Karpas-422 (cell line): Measurements from ENCODE around the gene CCDC83. TPM values are rescaled to one million over a fixed set of nuclear protein-coding genes. Genes with fewer than 3 reads are reported as not detected.
"Not testable (repeated sequence)": the region's sequence is repeated elsewhere in the genome, so short reads cannot be mapped to it uniquely, and the experiment has no call there.

Experiments used
- DNase-seq: peaks from one replicate; pipeline ENCODE4 v3.0.0-alpha.2; 2015
- H2AFZ ChIP-seq: fragments of 200-600 bp; sonication (generic); 2 replicates; pipeline ENCODE4 v1.6.1; 2014; ENCODE audit warnings: antibody characterized with exemption, low read length, mixed read lengths
- H3K27ac ChIP-seq: fragments of 200-600 bp; sonication (generic); 2 replicates; pipeline ENCODE4 v1.5.1; 2014; ENCODE audit warnings: mild to moderate bottlenecking, low read length, moderate library complexity
- H3K27me3 ChIP-seq: fragments of 200-600 bp; sonication (generic); 2 replicates; pipeline ENCODE4 v1.6.1; 2014; ENCODE audit warnings: low read length, mixed read lengths
- H3K36me3 ChIP-seq: fragments of 200-600 bp; sonication (generic); 2 replicates; pipeline ENCODE4 v1.6.1; 2014; ENCODE audit warnings: low read length, mixed read lengths; ENCODE audit not compliant: insufficient read depth
- H3K4me1 ChIP-seq: fragments of 200-600 bp; sonication (generic); 2 replicates; pipeline ENCODE4 v1.6.1; 2014; ENCODE audit warnings: mild to moderate bottlenecking, low read length, mixed read lengths
- H3K4me2 ChIP-seq: fragments of 200-600 bp; sonication (generic); 2 replicates; pipeline ENCODE4 v1.6.1; 2014; ENCODE audit warnings: low read length, low read depth, mild to moderate bottlenecking; ENCODE audit not compliant: poor library complexity, severe bottlenecking
- H3K4me3 ChIP-seq: fragments of 200-600 bp; sonication (generic); 2 replicates; pipeline ENCODE4 v1.5.1; 2014; ENCODE audit warnings: mild to moderate bottlenecking, antibody characterized with exemption, low read length, mixed read lengths
- H3K79me2 ChIP-seq: fragments of 200-600 bp; sonication (generic); 2 replicates; pipeline ENCODE4 v1.6.1; 2014; ENCODE audit warnings: mild to moderate bottlenecking, low read length, mixed read lengths
- H3K9ac ChIP-seq: fragments of 200-600 bp; sonication (generic); 2 replicates; pipeline ENCODE4 v1.6.0; 2014; ENCODE audit warnings: low read length
- H3K9me2 ChIP-seq: fragments of 200-600 bp; sonication (generic), shearing (Covaris generic); replicated peaks from 2 replicates; pipeline ENCODE4 v1.6.0; 2014; ENCODE audit warnings: mild to moderate bottlenecking, low read length, moderate library complexity; ENCODE audit not compliant: insufficient read depth
- H3K9me3 ChIP-seq: fragments of 300-700, 200-600 bp; sonication (generic); 2 replicates; pipeline ENCODE4 v1.6.1; 2014; ENCODE audit warnings: low read length, mixed read lengths
- H4K20me1 ChIP-seq: fragments of 200-600 bp; sonication (generic); 2 replicates; pipeline ENCODE4 v1.6.1; 2014; ENCODE audit warnings: mild to moderate bottlenecking, antibody characterized with exemption, low read length, low read depth; ENCODE audit not compliant: insufficient read depth
- total RNA-seq: library from RNA; depleted of rRNA; stranded (reverse); fragments of >200 nt; shearing (Covaris generic); gene quantifications from 2 replicates; pipeline ENCODE4 v1.2.3, GENCODE V29; 2014; ENCODE audit warnings: low replicate concordance

CCDC83 gene
- total RNA-seq, 1 experiment from 2014 or later: not detected

DNA sequence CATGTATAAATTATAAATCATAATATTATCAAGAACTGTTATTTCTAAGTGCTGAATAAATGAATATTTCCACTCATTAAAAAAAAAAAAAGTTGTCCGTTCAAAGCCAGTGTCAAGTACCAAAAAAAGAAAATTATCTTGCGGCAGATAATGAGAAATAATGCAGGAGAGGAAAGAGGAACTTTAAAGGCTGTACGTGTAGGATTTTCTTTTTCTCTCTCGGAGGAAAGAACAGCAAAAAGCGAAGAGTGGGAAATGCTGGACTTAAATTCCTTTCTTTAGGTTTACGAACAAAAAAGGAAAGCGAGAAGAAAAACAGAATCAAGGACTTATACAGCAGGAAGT is 999 bp upstream of the CCDC83 start:
- Histone ChIP-seq H3K4me1 (peaks cover 14% of the 10 kb centered on the region), H3K9ac (peak overlapping the region; percentile 68), H3K9me3 (no peaks in the 10 kb centered on the region), H3K27me3 (no peaks in the 10 kb centered on the region), H4K20me1 (no peaks in the 10 kb centered on the region), H3K4me3 (peak overlapping the region; percentile 70), H3K27ac (no peak overlapping the region), H3K4me2 (peak overlapping the region; percentile 94), H3K79me2 (no peaks in the 10 kb centered on the region), H3K36me3 (no peaks in the 10 kb centered on the region), H3K9me2 (no peaks in the 10 kb centered on the region), H2AFZ (peak overlapping the region; percentile 97)
- peak; percentile 51 for DNase-seq

DNA sequence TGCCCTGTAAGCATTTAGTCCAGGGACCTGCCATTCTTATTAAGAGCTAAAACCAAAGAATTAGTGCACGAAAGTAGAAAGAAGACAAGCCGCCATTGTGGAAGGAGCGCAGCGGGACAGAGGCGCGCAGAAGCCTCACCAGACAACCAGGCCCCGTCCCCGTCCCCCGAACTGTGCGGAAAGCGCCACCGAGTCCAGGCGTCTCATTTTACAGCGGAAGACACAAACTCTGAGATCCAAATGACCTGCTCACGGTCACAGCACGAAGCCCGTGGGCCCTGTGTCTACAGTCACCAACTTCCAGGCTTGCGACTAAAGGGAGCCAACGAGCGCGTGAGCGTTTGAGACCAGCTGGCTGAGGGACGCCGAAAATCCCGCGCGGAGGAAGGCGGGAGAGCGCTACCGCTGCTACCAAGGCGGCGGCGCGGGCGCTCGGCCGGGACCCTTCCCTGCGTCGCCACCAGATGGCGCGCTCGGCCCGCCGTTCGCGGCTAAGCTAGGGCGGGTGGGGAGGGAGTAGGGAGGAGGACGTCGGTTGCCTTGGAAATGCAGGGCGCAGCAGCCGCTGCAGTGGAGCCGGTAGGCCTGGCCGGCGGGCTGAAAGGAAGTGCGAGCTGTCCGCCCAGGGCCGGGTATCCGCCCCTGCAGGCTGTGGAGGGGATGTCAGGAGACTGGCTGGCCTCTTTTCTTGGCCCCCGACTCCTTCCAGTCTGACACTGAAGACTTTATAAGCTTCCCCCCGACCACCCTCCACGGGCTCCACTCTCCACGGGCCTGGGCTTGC is 434 bp upstream of the CCDC83 start:
- Histone ChIP-seq H3K4me2 (peak overlapping the region; percentile 94), H3K4me3 (peak overlapping the region; percentile 70), H3K9me2 (no peaks in the 10 kb centered on the region), H3K36me3 (no peaks in the 10 kb centered on the region), H2AFZ (peak overlapping the region; percentile 97), H3K27me3 (no peaks in the 10 kb centered on the region), H3K9ac (peak overlapping the region; percentile 68), H3K4me1 (peaks cover 14% of the 10 kb centered on the region), H3K27ac (no peak overlapping the region), H3K9me3 (no peaks in the 10 kb centered on the region), H4K20me1 (no peaks in the 10 kb centered on the region), H3K79me2 (no peaks in the 10 kb centered on the region)
- peak; percentile 98 for DNase-seq

DNA sequence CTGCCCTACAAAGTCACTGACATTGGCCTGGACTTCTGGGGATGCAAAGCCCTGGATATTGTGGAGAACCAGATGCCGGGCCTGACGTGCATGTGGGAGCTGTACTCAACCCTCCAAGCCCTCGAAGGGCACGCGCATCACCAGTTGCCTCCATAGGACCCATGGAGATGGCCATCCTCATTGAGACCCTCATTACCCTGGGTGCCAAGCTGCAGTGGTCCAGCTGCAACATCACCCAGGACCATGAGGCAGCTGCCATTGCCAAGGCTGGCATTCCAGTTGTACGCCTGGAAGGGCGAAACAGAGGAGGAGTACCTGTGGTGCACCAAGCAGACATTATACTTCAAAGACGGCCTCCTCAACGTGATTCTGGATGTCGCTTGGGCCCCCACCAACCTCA is 1.9 kb downstream of the CCDC83 start:
- Histone ChIP-seq H3K4me3 (no peak overlapping the region), H2AFZ (no peak overlapping the region), H3K9me2 (no peaks in the 10 kb centered on the region), H3K36me3 (no peaks in the 10 kb centered on the region), H3K27me3 (no peaks in the 10 kb centered on the region), H3K27ac (no peak overlapping the region), H3K9ac (no peak overlapping the region), H4K20me1 (no peaks in the 10 kb centered on the region), H3K4me1 (peaks cover 14% of the 10 kb centered on the region), H3K79me2 (no peaks in the 10 kb centered on the region), H3K4me2 (no peak overlapping the region), H3K9me3 (no peaks in the 10 kb centered on the region)
- DNase-seq: no peak

DNA sequence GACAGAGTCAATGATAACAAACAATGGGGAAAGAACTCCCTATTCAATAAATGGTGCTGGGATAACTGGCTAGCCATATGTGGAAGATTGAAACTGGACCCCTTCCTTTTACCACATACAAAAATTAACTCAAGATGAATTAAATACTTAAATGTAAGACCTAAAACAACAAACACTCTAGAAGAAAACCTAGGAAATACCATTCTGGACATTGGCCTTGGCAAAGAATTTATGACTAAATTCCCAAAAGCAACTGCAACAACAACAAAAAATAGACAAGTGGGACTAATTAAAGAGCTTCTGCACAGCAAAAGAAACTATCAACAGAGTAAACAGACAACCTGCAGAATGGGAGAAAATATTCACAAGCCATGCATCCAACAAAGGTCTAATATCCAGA is 4.4 kb downstream of the CCDC83 start:
- not testable (repeated sequence) for H3K4me2 ChIP-seq, H3K36me3 ChIP-seq

DNA sequence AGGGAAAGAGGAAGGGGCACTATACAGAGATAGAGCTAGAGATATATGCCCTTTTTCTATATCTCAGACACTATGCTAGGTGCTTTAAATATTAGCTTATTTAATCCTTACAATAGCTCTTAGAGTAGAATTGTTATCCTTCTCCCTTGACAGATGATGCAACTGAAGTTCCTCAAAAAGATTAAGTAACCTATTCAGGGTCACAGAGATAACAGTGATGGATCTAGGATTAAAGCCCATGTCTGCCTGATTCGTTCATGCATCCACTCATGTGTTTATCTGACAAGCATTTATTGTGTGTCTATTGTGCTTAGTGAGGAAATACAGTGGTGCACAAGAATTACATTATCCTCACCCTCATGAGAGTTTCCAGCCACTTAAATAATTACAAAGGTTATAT is 8.7 kb downstream of the CCDC83 start:
- no peak overlapping the region for H2AFZ ChIP-seq

More for the DNA sequence above, 4.4 kb downstream of the CCDC83 start:
- H3K27ac ChIP-seq, H3K79me2 ChIP-seq, DNase-seq, H3K27me3 ChIP-seq, H3K4me3 ChIP-seq, H3K4me1 ChIP-seq, H3K9ac ChIP-seq, H3K9me2 ChIP-seq, H3K9me3 ChIP-seq, H2AFZ ChIP-seq, H4K20me1 ChIP-seq: not testable (repeated sequence)

DNA sequence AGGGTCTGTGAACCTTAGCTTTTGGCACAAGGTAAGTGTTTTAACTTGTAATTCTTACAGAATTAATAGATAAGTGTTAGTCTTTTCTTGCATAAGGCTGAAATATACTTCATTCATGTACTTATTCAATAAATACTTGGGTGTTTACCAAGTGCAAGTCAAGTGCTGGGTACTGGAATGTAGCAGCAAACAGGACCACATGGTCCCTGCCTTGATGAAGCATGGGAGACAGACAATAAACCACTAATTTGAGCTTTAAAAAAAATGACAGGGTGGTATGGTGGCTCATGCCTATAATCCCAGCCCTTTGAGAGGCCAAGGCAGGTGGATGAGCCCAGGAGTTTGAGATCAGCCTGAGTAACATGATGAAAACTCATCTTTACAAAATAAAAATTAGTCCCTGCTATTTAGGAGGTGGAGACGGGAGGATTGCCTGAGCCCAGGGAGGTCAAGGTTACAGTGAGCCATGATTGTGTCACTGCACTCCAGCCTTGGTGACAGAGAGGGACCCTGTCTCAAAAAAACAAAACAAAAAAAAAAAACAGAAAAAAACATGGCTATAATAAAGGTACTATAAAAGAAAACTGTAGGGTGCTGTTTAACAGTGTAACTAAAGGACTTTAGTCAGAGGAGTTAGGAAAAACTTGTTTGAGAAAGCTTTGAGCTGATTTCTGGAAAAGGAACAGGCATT is 11.1 kb downstream of the CCDC83 start:
- Histone ChIP-seq H3K9me2 (no peaks in the 10 kb centered on the region), H4K20me1 (no peaks in the 10 kb centered on the region), H3K4me3 (no peak overlapping the region), H3K9me3 (no peaks in the 10 kb centered on the region), H3K79me2 (no peaks in the 10 kb centered on the region), H3K36me3 (no peaks in the 10 kb centered on the region), H2AFZ (no peak overlapping the region), H3K4me2 (no peak overlapping the region), H3K27me3 (no peaks in the 10 kb centered on the region), H3K27ac (no peak overlapping the region), H3K4me1 (peaks cover 14% of the 10 kb centered on the region), H3K9ac (no peak overlapping the region)
- DNase-seq: no peak

More for the DNA sequence above, 8.7 kb downstream of the CCDC83 start:
- no peaks in the 10 kb centered on the region for H3K36me3 ChIP-seq
- H3K4me2 ChIP-seq: no peak overlapping the region
- no peaks in the 10 kb centered on the region for H3K9me3 ChIP-seq
- no peaks in the 10 kb centered on the region for H3K79me2 ChIP-seq
- no peak overlapping the region for H3K27ac ChIP-seq
- DNase-seq: no peak
- H3K27me3 ChIP-seq: no peaks in the 10 kb centered on the region
- H4K20me1 ChIP-seq: no peaks in the 10 kb centered on the region
- H3K4me1 ChIP-seq: no peaks in the 10 kb centered on the region
- H3K9ac ChIP-seq: no peak overlapping the region
- H3K4me3 ChIP-seq: no peak overlapping the region
- no peaks in the 10 kb centered on the region for H3K9me2 ChIP-seq

DNA sequence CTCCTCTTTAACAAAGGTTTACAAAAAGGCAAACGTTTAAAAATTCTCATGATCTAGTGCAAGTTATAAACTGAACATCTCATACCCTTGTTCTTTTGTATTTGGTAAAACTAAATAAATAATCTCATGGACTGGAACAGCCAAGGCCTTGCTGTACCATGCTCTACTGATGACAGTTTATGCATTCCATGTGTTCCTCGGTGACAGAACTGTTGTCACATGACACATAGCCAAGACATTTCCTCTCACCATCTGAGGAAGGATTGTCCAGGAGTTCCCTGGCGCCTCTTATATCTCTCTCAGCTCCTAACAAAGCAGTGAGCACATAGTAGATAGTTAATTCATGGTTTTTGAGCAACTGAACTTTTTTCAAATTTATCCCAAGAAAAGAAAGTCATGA is 12.6 kb downstream of the CCDC83 start:
- Histone ChIP-seq H3K36me3 (no peaks in the 10 kb centered on the region), H3K4me3 (no peak overlapping the region), H3K9ac (no peak overlapping the region), H3K27me3 (no peaks in the 10 kb centered on the region), H2AFZ (no peak overlapping the region), H3K9me3 (no peaks in the 10 kb centered on the region), H3K9me2 (no peaks in the 10 kb centered on the region), H3K79me2 (no peaks in the 10 kb centered on the region), H3K4me2 (no peak overlapping the region), H4K20me1 (no peaks in the 10 kb centered on the region), H3K4me1 (peaks cover 14% of the 10 kb centered on the region), H3K27ac (no peak overlapping the region)
- DNase-seq: no peak

DNA sequence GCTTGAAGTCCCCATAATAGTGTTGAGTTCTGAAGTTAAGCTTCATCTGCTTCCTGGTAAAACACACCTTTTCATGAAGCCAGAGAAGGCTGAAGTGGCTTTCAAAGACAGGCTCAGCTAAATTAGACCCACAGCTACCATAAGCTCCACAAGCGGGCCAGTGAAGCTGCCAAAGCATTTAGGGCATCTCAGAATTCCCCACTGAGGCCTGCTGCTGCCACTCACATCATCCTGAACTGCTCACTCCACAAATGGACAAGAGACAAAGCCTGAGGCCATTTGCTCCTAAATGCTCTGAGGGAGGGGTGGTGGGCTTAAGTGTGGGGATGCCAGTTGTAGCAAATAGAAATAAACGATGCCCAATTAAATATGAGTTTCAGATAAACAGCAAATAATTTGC is 14.6 kb downstream of the CCDC83 start:
- Histone ChIP-seq H3K9me2 (no peaks in the 10 kb centered on the region), H3K27me3 (no peaks in the 10 kb centered on the region), H3K79me2 (no peaks in the 10 kb centered on the region), H3K9ac (no peak overlapping the region), H3K36me3 (no peaks in the 10 kb centered on the region), H3K4me2 (peak overlapping the region; percentile 22), H3K9me3 (no peaks in the 10 kb centered on the region), H3K4me1 (peaks cover 14% of the 10 kb centered on the region), H3K27ac (no peak overlapping the region), H4K20me1 (no peaks in the 10 kb centered on the region), H2AFZ (no peak overlapping the region; the same call in 1 of the 2 replicates), H3K4me3 (no peak overlapping the region)
- DNase-seq: no peak
